NCI-H2171 (cell line): ENCODE measurements around the gene RAI1.

Experiments used
- DNase-seq: peaks from one replicate; lab custom pipeline; 2025; lab: John Stamatoyannopoulos, UW

RAI1 gene

GRCh38 chr17:17732892-17733670 lies 51.8 kb downstream of the RAI1 start:
- no peak for DNase-seq

DNA sequence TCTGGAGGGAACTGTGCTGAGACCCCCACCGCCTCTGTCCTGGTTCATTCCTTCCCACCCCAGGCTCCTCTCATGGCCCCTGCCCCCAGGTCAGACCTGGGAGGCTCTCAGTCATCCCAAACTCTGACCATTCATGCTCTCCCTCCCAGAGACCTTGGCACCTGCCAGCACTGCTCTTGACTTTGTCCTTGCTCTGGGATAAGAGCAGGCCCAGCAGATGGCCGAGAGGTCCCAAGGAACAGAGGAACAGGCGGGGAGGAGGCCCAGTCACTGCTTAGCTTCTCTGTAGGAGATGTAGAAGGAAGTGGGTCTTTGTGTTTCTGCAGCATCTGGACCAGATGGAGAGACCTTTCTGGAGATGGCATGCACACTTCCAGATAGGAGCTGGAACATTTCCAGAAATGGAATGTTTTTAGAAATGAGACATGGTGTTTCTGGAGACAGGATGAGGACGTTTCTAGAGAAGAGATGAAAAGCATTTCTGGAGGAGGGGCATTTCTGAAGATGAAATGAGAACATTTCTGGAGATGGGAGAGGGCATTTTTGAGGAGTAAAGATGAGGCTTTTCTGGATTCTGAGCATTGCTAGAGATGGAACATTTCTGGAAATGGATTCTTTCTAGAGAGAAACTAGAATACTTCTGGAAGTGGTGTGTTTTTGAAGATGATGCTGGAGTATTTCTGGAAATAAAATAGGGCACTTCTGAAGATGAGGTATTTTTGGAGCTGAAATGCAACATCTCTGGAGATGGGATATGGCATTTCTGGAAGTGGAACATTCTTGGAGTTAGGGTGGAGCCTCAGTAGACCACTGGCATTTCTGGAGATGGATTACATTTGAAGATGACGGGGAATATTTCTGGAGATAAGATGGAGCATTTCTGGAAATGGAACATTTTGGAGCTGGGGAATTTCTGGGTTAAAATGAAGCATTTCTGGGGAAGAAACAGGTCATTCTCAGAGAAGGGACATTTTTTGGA lies 55.2 kb downstream of the RAI1 start:
- no peak for DNase-seq

GRCh38 chr17:17737961-17738894 lies 57.0 kb downstream of the RAI1 start:
- DNase-seq, result no peak

GRCh38 chr17:17738901-17739300 lies 57.6 kb downstream of the RAI1 start:
- DNase-seq, result no peak

GRCh38 chr17:17739388-17740066 lies 58.3 kb downstream of the RAI1 start:
- DNase-seq, result no peak

- no peak for DNase-seq
Measured at GRCh38 chr17:17740615-17741348, 59.5 kb downstream of the RAI1 start.

DNA sequence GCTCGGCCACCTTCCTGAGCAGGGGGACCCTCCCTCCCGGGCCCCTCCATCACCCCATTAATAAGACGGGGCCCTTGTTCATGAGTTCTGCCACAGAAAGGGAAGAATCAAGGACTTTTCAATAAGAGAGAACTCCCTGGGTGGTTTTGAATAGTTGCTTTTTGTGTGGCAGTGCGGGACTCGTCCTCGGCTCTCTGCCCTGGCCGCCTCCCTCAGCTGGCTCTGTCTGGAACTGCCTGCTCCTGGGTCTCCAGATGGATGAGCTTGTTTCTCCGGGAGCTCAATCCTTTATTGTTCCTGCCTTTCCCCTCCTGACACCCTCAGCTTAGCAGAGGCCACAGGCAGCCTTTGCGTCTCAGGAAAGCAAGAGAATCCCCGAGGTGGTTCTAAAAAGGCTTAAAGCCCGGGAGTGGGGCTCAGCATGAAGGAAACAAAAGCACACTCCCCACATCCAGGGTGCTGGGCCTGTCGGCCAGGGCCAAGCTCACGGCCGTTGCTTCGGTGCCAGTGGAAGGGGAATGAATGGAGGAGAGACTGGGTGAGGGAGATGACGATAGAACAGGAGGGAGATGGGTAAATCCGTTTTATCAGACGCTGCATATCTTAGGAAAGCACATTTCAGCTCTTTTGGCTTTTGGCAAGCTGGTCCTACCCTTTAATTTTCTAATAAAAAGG lies 60.2 kb downstream of the RAI1 start:
- peak; percentile 40 for DNase-seq

DNA sequence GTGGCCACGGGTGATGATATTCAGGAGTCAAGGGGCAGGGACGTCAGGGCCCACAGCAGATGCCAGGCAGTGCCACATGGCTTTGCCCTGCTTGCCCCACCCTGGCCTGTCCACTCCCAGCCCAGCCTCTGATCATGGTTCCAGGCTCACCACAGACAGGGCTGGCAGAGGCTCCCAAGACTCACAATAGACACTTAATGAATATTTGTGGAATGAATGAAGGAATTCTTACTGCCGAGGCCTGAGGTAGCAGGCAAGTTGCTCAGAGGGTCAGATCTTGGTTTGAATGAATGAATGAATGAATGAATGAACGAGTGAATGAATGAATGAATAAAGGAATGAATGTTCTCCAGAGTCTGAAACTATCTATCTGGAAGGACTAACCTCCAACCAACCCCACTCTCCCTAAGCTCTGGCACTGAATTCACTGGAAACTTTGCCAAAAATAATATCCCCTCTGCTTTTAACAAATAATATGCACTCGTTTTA lies 60.9 kb downstream of the RAI1 start:
- DNase-seq, result no peak

- DNase-seq, result no peak
Measured at GRCh38 chr17:17742688-17743390, 61.6 kb downstream of the RAI1 start.

GRCh38 chr17:17743391-17744112 lies 62.3 kb downstream of the RAI1 start:
- no peak for DNase-seq

GRCh38 chr17:17744116-17744515 lies 62.9 kb downstream of the RAI1 start:
- no peak for DNase-seq

DNA sequence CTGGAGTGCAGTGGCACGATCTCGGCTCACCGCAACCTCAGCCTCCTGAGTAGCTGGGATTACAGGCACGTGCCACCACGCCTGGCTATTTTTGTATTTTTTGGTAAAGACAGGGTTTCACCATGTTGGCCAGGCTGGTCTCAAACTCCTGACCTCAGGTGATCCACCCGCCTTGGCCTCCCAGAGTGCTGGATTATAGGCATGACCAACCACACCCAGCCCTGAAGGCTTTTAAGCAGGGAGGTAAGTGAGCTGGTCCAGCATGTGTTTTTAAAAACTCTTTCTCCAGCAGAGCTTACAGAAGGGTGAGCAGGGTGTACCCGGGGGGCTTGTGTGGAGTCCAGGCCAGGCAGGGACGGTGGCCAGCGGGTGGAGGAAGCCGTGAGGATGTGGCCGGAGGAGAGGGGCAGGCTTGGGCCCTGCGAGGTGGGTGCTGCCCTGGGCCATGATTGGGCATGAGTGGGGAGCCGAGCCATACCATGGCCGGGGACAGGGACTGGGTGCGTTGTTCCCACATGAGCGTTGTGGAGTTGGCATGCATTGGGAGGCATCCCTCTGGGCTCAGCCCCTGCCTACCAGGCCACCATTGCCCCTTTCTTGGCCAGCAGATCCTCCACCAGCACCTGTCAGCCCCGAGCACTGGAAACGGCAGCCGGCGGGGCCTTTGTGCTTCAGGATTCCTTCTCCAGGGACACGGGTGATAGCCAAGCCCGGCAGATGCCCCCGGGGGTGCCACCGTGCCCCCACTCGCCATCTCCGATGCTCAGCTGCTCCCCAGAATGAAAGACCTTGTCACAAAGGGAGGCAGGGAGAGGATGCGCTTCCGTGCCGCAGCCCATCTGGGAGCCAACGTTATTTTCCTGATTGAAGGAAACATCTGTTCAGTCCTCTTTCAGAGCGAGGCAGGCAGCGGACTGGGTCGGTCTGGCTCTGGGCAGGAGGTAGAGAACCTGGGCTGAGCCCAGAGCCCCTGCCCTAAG lies 64.5 kb downstream of the RAI1 start:
- peak; percentile 87 for DNase-seq

DNA sequence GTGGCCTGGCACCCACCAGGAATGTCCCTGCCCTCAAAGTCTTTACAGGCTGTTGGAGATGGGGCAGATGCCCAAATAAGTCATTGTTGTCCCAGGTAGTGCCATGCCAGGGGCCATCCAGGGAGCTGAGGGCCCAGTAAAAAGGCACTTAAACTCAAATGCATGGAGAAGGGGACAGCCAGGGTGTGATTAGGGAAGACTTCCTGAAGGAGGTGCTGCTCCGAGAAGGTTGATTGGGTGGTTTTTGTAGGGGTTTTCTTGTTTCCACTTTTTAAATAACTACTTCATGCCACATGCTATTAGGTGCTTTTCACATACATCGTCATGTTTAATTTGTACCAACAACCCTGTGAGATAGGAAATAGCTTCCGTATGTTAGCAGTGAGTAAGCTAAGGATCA lies 66.9 kb downstream of the RAI1 start:
- no peak for DNase-seq

- no peak for DNase-seq
Measured at GRCh38 chr17:17748604-17749003, 67.3 kb downstream of the RAI1 start.

DNA sequence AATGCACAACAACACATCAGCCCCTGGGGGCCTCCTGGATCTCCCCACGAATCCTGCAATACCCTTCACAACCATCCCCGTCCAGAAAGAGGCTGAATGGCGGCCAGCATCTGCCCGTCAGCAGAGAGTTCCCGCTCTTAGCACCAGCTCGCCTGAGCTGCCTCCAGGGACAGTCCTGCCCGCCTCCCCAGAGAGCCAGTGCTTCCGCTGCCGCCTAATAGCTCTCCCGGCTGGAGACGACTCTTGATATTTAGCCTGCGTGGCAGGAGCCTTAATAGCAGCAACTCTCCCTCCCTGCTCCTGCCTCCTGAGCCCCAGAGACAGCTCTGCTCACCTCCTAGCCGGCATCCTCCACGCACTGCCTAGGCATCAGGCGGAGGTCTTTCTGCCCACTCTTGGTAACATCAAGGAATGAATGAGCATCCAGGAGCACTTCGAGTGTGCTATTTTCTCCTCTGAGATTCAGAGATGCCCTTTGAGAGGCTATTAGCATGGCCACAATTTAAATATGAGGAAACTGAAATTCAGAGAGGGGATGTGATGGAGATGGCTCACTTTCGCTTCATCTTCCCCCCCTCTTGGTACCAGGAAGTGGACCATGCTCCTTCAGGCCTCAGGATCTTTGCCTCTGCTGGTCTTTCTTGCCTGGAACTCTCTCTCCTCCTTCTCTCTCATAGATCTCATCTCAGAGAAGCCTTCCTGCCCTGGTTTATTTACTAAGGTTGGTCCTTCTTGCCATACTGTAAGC lies 67.9 kb downstream of the RAI1 start:
- DNase-seq, result peak; percentile 91

- DNase-seq, result peak; percentile 74
Measured at GRCh38 chr17:17749921-17750320, 68.7 kb downstream of the RAI1 start.

DNA sequence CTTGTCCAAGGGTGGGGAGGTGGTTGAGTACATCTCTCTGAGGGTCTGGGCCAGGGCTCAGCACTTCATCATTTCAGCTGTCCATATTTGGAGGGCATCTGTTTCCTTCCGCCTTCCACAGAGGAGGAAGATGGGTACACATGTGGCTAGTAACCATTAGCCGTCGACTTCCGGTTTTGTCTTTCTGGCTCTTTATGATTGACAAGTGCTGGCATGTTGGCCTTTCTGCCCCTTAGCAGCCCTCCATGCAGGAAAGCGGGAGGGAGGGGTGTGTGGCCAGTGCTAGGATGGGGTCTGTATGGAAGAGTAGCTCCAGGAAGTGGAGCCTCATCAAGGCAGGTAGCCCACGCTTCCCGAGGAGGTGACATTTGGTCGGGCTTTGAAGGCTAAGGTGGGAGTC lies 69.6 kb downstream of the RAI1 start:
- DNase-seq, result no peak
